ENCODE results near the gene REC114. TPM values are rescaled to one million over a fixed set of nuclear protein-coding genes. Genes with fewer than 3 reads are reported as not detected.
"Not testable (repeated sequence)": the region's sequence is repeated elsewhere in the genome, so short reads cannot be mapped to it uniquely, and the experiment has no call there.

REC114 gene
- total RNA-seq, 4 donors from 2014 or later = not detected

GRCh38 chr15:73571346-73571745 is 128.4 kb downstream of the REC114 start:
- no peak for TF ChIP-seq CTCF (IDR thresholded peaks at IDR 0.05)

GRCh38 chr15:73572296-73572695 is 129.3 kb downstream of the REC114 start:
- no peak for ATAC-seq (ENCODE audit: low FRiP score)
- DNase-seq (ENCODE audit: low spot score) = no peak
- TF ChIP-seq CTCF (IDR thresholded peaks at IDR 0.05) = no peak

More at GRCh38 chr15:73571346-73571745, 128.4 kb downstream of the REC114 start:
- ATAC-seq (ENCODE audit: low FRiP score) (no peak), DNase-seq (ENCODE audit: low spot score) (no peak)

GRCh38 chr15:73573037-73573436 is 130.1 kb downstream of the REC114 start:
- ATAC-seq (ENCODE audit: low FRiP score) (no peak), DNase-seq (ENCODE audit: low spot score) (no peak)
- no peak for TF ChIP-seq CTCF (IDR thresholded peaks at IDR 0.05)

- DNase-seq (ENCODE audit: low spot score) = no peak
- ATAC-seq (ENCODE audit: low FRiP score) = peak; percentile 29
- no peak for TF ChIP-seq CTCF (IDR thresholded peaks at IDR 0.05)
Measured at GRCh38 chr15:73573572-73573971, 130.6 kb downstream of the REC114 start.

GRCh38 chr15:73575636-73576247 is 132.8 kb downstream of the REC114 start:
- ATAC-seq (ENCODE audit: low FRiP score) = no peak
- TF ChIP-seq CTCF (IDR thresholded peaks at IDR 0.05) = no peak
- DNase-seq (ENCODE audit: low spot score) = no peak

DNA sequence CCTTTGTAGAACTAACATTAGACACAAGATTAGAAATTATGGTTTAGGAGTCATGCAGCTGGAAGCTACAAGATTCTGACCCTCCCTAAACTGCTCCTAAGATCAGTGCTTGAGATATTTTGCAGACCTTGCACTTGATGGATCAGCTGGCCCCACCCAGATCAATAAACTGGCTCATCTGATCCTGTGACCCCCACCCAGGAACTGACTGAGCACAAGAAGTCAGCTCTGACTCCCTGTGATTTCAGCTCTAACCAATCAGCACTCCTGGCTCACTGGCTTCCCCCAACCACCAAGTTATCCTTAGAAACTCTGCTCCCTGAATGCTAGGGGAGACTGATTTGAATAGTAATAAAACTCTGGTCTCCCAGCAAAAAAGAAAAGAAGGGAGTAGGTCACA is 134.6 kb downstream of the REC114 start:
- not testable (repeated sequence) for DNase-seq (ENCODE audit: low spot score)

DNA sequence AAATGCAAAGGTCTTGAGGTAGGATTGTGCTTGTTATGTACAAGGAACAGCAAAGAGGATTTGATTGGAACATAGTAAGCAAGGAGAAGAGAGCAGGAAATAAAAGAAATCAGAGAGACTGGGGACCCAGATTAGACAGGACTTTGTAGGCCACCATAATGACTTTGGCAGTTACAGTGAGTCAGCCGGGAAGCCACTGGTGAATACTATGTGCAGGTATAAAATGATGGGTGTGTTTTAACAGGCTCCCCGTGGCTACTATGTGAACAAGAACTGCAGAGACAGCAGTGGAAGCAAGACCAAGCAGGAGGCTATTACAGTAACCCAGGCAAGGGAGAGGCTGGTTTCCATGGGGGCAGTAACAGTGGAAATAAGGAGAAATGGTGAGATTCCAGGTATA is 135.1 kb downstream of the REC114 start:
- ATAC-seq (ENCODE audit: low FRiP score) = peak; percentile 28
- TF ChIP-seq CTCF (IDR thresholded peaks at IDR 0.05) = no peak
- DNase-seq (ENCODE audit: low spot score) = no peak

More for the DNA sequence above, 134.6 kb downstream of the REC114 start:
- not testable (repeated sequence) for ATAC-seq (ENCODE audit: low FRiP score)
